ENCODE data around the gene PIRT.

The PIRT gene

GRCh38 chr17:10793816-10794215 is 44.1 kb downstream of the PIRT start:
- peaks cover 0 to 27% (median 5%) of the 10 kb centered on the region in 4 donors for H3K4me1 ChIP-seq
- no peak for TF ChIP-seq CTCF (IDR thresholded peaks at IDR 0.05)
- no peaks in the 10 kb centered on the region for H3K9me3 ChIP-seq
- DNase-seq: no peak
- H3K27me3 ChIP-seq: no peaks in the 10 kb centered on the region
- intact Hi-C loops (cut with DNase I; ENCODE audit: low total_unique reads): no loop called here
- no peaks in the 10 kb centered on the region for H3K36me3 ChIP-seq
- no peak overlapping the region for H3K27ac ChIP-seq
- H3K4me3 ChIP-seq: no peak overlapping the region

GRCh38 chr17:10793256-10793655 is 44.6 kb downstream of the PIRT start:
- H3K36me3 ChIP-seq: no peaks in the 10 kb centered on the region
- H3K9me3 ChIP-seq: no peaks in the 10 kb centered on the region
- intact Hi-C loops (cut with DNase I; ENCODE audit: low total_unique reads): no loop called here
- H3K27me3 ChIP-seq: no peaks in the 10 kb centered on the region
- H3K4me3 ChIP-seq: no peak overlapping the region
- no peak for TF ChIP-seq CTCF (IDR thresholded peaks at IDR 0.05)
- H3K4me1 ChIP-seq: peaks cover 0 to 26% (median 4%) of the 10 kb centered on the region in 4 donors
- no peak for DNase-seq
- H3K27ac ChIP-seq: no peak overlapping the region

- H3K9me3 ChIP-seq: no peaks in the 10 kb centered on the region
- intact Hi-C loops (cut with DNase I; ENCODE audit: low total_unique reads): no loop called here
- H3K4me1 ChIP-seq: peaks cover 0 to 18% (median 0%) of the 10 kb centered on the region in 4 donors
- no peak for TF ChIP-seq CTCF (IDR thresholded peaks at IDR 0.05)
- no peak overlapping the region for H3K4me3 ChIP-seq
- no peaks in the 10 kb centered on the region for H3K36me3 ChIP-seq
- no peak for DNase-seq
- no peak overlapping the region for H3K27ac ChIP-seq
- H3K27me3 ChIP-seq: no peaks in the 10 kb centered on the region
Measured at GRCh38 chr17:10792151-10792550, 45.7 kb downstream of the PIRT start.

GRCh38 chr17:10790491-10791401 is 47.1 kb downstream of the PIRT start:
- intact Hi-C loops (cut with DNase I; ENCODE audit: low total_unique reads): no loop called here
- TF ChIP-seq CTCF (IDR thresholded peaks at IDR 0.05): no peak
- Histone ChIP-seq H3K27me3 (no peaks in the 10 kb centered on the region), H3K4me1 (peaks cover 0 to 18% (median 0%) of the 10 kb centered on the region in 4 donors), H3K4me3 (no peak overlapping the region), H3K27ac (no peak overlapping the region), H3K9me3 (no peaks in the 10 kb centered on the region), H3K36me3 (no peaks in the 10 kb centered on the region)
- no peak for DNase-seq

- TF ChIP-seq CTCF (IDR thresholded peaks at IDR 0.05): no peak
- Histone ChIP-seq H3K4me1 (peaks cover 0 to 18% (median 0%) of the 10 kb centered on the region in 4 donors), H3K4me3 (no peak overlapping the region), H3K36me3 (no peaks in the 10 kb centered on the region), H3K9me3 (no peaks in the 10 kb centered on the region), H3K27ac (no peak overlapping the region), H3K27me3 (no peaks in the 10 kb centered on the region)
- no peak for DNase-seq
- intact Hi-C loops (cut with DNase I; ENCODE audit: low total_unique reads): no loop called here
Measured at GRCh38 chr17:10789694-10790271, 48.1 kb downstream of the PIRT start.

Measured in tibial artery (tissue), 4 donors.